A549 (cell line): ENCODE data around the gene SPINK8. TPM values are rescaled to one million over a fixed set of nuclear protein-coding genes. Genes with fewer than 3 reads are reported as not detected.

Source experiments
- ATAC-seq, 2 experiments: fragments of 200-7000 bp in 1 of 2; fragments of >200 bp in 1 of 2; cut with Nextera tagmentation in 1 of 2; cut with Tn5 transposase in 1 of 2; 3 replicates each; pipeline versions ENCODE4 v1.8.0 to v1.9.1; 2018 to 2020; ENCODE audit warnings: mild to moderate bottlenecking in 1 of 2, moderate library complexity in 1 of 2
- CTCF ChIA-PET: fragments of 300-600 bp; sonication (Branson Sonifier 250); formaldehyde crosslinking; extraction: SDS; loops from one replicate; lab custom pipeline; 2021; ENCODE audit warnings: antibody characterized with exemption, inconsistent platforms; lab: Yijun Ruan, JAX
- POLR2A ChIA-PET: fragments of 350-600 bp; formaldehyde crosslinking; extraction: SDS; loops from one replicate; lab custom pipeline; 2021; ENCODE audit warnings: antibody characterized with exemption, inconsistent platforms; lab: Yijun Ruan, JAX
- DNase-seq, 2 experiments: peaks; one replicate each; pipeline versions ENCODE4 v3.0.0 to v3.0.0-alpha.2; 2011 to 2016; ENCODE audit warnings: low read depth in 1 of 2, low spot score in 1 of 2
- FAIRE-seq: peaks from 2 replicates; lab custom pipeline; 2011; peaks lifted over from hg19 to GRCh38; lab: Jason Lieb, UNC
- H3K27ac ChIP-seq, 2 experiments: fragments of >200 bp; sonication (Bioruptor Twin); formaldehyde crosslinking; 3 replicates each; pipeline ENCODE4 v1.5.1; 2016 to 2017
- H3K4me1 ChIP-seq: fragments of >200 bp; sonication (Bioruptor Twin); formaldehyde crosslinking; 3 replicates; pipeline ENCODE4 v1.6.1; 2016
- H3K4me2 ChIP-seq: fragments of >200 bp; sonication (Bioruptor Twin); formaldehyde crosslinking; 3 replicates; pipeline ENCODE4 v1.6.1; 2016
- H3K4me3 ChIP-seq: fragments of >200 bp; sonication (Bioruptor Twin); formaldehyde crosslinking; 3 replicates; pipeline ENCODE4 v1.5.1; 2016
- H3K9me3 ChIP-seq: fragments of >200 bp; sonication (Bioruptor Twin); formaldehyde crosslinking; 3 replicates; pipeline ENCODE4 v1.6.1; 2016
- CEBPB ChIP-seq, 2 experiments: fragments of >200 bp in 1 of 2; sonication (Bioruptor Twin) in 1 of 2; formaldehyde crosslinking in 1 of 2; IDR thresholded peaks; 2 replicates each; pipeline ENCODE4 v1.6.1; 2012 to 2016
- CHD2 ChIP-seq: fragments of 150-350 bp; IDR thresholded peaks from 2 replicates; pipeline ENCODE4 v1.6.1; 2014; ENCODE audit warnings: low read length; ENCODE audit not compliant: partially characterized antibody
- EHMT2 ChIP-seq: fragments of 200-600 bp; sonication (generic); IDR thresholded peaks from 2 replicates; pipeline ENCODE4 v1.6.1; 2016; ENCODE audit warnings: antibody characterized with exemption, low read depth, mild to moderate bottlenecking, moderate library complexity
- FOSB ChIP-seq: fragments of 250-450 bp; sonication (Bioruptor Pico); IDR thresholded peaks from 2 replicates; pipeline ENCODE4 v1.5.0; 2020; ENCODE audit warnings: mild to moderate bottlenecking, moderate library complexity
- HDAC2 ChIP-seq: fragments of 200-600 bp; sonication (generic); IDR thresholded peaks from 2 replicates; pipeline ENCODE4 v1.6.1; 2016
- JUN ChIP-seq, 2 experiments: fragments of >200 bp; sonication (Bioruptor Twin); formaldehyde crosslinking; IDR thresholded peaks; 2 replicates in 1 of 2; 3 replicates in 1 of 2; pipeline ENCODE4 v1.6.1; 2016 to 2017
- KDM1A ChIP-seq: fragments of 200-600 bp; sonication (generic); IDR thresholded peaks from 2 replicates; pipeline ENCODE4 v1.6.1; 2016; ENCODE audit warnings: low read depth, mild to moderate bottlenecking
- MYC ChIP-seq: IDR thresholded peaks from 2 replicates; pipeline ENCODE4 v1.6.1; 2012; ENCODE audit warnings: mild to moderate bottlenecking, inconsistent platforms, low read length, improper control_type of control experiment, borderline replicate concordance
- NFE2L2 ChIP-seq: fragments of 150-350 bp; conservative IDR thresholded peaks from 2 replicates; pipeline ENCODE4 v1.6.1; 2014; ENCODE audit warnings: low read length
- PHF8 ChIP-seq: fragments of 200-600 bp; sonication (generic); IDR thresholded peaks from 2 replicates; pipeline ENCODE4 v1.6.1; 2016; ENCODE audit warnings: low read depth, mild to moderate bottlenecking, antibody characterized with exemption, moderate library complexity, borderline replicate concordance
- RAD21 ChIP-seq, 2 experiments: fragments of >200 bp in 1 of 2; sonication (Bioruptor Twin) in 1 of 2; formaldehyde crosslinking in 1 of 2; IDR thresholded peaks in 1 of 2; conservative IDR thresholded peaks in 1 of 2; 2 replicates in 1 of 2; 3 replicates in 1 of 2; pipeline ENCODE4 v1.6.1; 2012 to 2018; ENCODE audit warnings: inconsistent platforms in 1 of 2
- RARB ChIP-seq: fragments of 250-450 bp; sonication (Bioruptor Pico); IDR thresholded peaks from 2 replicates; pipeline ENCODE4 v1.8.0; 2021; ENCODE audit warnings: mild to moderate bottlenecking, moderate library complexity
- RFX5 ChIP-seq: fragments of 450-650 bp; IDR thresholded peaks from 2 replicates; pipeline ENCODE4 v1.7.1; 2014; ENCODE audit warnings: antibody characterized with exemption, mild to moderate bottlenecking, moderate library complexity
- RNF2 ChIP-seq: fragments of 200-600 bp; sonication (generic); IDR thresholded peaks from 2 replicates; pipeline ENCODE4 v1.6.1; 2016; ENCODE audit warnings: low read depth, mild to moderate bottlenecking, antibody characterized with exemption, moderate library complexity, borderline replicate concordance
- TFCP2L1 ChIP-seq: fragments of 250-450 bp; sonication (Bioruptor Pico); IDR thresholded peaks from 2 replicates; pipeline ENCODE4 v1.5.0; 2021; ENCODE audit warnings: mild to moderate bottlenecking
- TP53 ChIP-seq: fragments of 250-450 bp; sonication (Bioruptor Pico); IDR thresholded peaks from 2 replicates; pipeline ENCODE4 v1.5.0; 2021; ENCODE audit warnings: mild to moderate bottlenecking, moderate library complexity
- ZNF302 ChIP-seq: fragments of 250-450 bp; sonication (Bioruptor Pico); IDR thresholded peaks from 2 replicates; pipeline ENCODE4 v1.9.0; 2021; ENCODE audit warnings: inconsistent platforms, mild to moderate bottlenecking, moderate library complexity
- ZSCAN20 ChIP-seq: fragments of 250-450 bp; sonication (Bioruptor Pico); IDR thresholded peaks from 2 replicates; pipeline ENCODE4 v1.8.0; 2022; ENCODE audit warnings: mild to moderate bottlenecking, moderate library complexity
- WGBS: methylation state at CpG from one replicate; pipeline ENCODE4 v1.1.6; 2017; ENCODE audit errors: missing lambda C conversion rate; 5-methylcytosine and 5-hydroxymethylcytosine counted together
- polyA plus RNA-seq, 4 experiments: library from polyadenylated mRNA; depleted of rRNA in 3 of 4; stranded (reverse); fragments of >200 nt; fragmentation: RNase III in 1 of 4; extraction: RNeasy Plus Mini Kit Qiagen cat#74134 plus additional on column Dnase treatment in 1 of 4; gene quantifications; 2 replicates in 3 of 4; 3 replicates in 1 of 4; pipeline ENCODE4 v1.2.3, GENCODE V29; 2011 to 2017
- TF ChIP-seq, protein P1 (sequence below): fragments of 200-600 bp; sonication (generic); IDR thresholded peaks from 2 replicates; pipeline ENCODE4 v1.6.1; 2016; ENCODE audit warnings: antibody characterized with exemption, mild to moderate bottlenecking, moderate library complexity
- TF ChIP-seq, protein P2 (sequence below): fragments of >200 bp; sonication (Bioruptor Twin); formaldehyde crosslinking; IDR thresholded peaks from 2 replicates; pipeline ENCODE4 v1.6.1; 2016
- TF ChIP-seq, protein P3 (sequence below): fragments of >200 bp; sonication (Bioruptor Twin); formaldehyde crosslinking; IDR thresholded peaks from 3 replicates; pipeline ENCODE4 v1.5.1; 2016
- TF ChIP-seq, protein P4 (sequence below): fragments of 150-350 bp; IDR thresholded peaks from 2 replicates; pipeline ENCODE4 v1.6.1; 2014; ENCODE audit warnings: low read depth, mild to moderate bottlenecking, low read length
- TF ChIP-seq, protein P5 (sequence below): fragments of 250-450 bp; sonication (Bioruptor Pico); IDR thresholded peaks from 2 replicates; pipeline ENCODE4 v1.5.0; 2020; ENCODE audit warnings: low read depth, mild to moderate bottlenecking, moderate library complexity
- TF ChIP-seq, protein P6 (sequence below): IDR thresholded peaks from 2 replicates; pipeline ENCODE4 v1.6.1; 2012; ENCODE audit warnings: low read depth, borderline replicate concordance

Gene SPINK8
- polyA plus RNA-seq, 2 of the 4 experiments (the other 2 are of a cell fraction), result not detected

DNA sequence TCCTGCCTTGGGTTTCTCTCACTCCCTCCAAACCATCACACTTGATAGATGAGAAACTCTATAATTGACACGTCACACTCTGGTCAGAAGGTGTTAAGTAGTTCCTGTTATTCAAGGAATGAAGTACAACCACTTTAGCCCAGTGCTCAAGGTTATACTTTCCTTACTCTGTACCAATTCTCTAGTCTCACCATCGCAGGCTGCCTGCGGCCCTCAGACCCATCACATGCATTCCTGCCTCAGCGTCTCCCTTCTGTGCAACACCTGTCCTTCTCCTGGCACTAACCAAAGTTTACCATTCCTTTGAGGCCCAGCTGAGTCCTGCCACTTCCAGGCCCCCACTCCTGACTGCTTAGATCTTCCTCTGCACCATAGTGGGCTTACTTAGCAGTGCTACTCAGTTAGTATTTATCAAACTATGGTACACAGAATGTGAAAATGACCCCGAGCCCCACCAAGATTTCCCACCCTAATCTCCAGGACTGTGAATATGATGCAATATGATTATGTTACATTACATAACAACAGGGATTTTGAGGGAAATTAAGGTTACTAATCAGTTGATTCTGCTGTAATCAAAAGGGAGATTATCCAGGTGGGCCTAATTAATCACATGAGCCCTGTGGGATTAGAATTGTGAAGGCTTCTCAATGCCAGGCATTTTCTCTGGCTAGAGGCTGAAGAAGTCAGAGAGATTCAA, 36.2 kb downstream of the SPINK8 start:
- H3K9me3 ChIP-seq, result no peaks in the 10 kb centered on the region
- POLR2A ChIA-PET, result no interaction called here
- no peak overlapping the region for H3K4me2 ChIP-seq
- no peak for DNase-seq
- H3K4me3 ChIP-seq, result no peak overlapping the region
- no peak for ATAC-seq
- H3K4me1 ChIP-seq, result peaks cover 7% of the 10 kb centered on the region
- TF ChIP-seq ZSCAN20 (CRISPR knock-in tag) (no peak), RFX5 (no peak), NFE2L2 (no peak), TP53 (CRISPR knock-in tag) (no peak)
- TF ChIP-seq, all 56 proteins: peak for 0
- WGBS, result 98% methylated on average over 5 of the region's 5 CpGs
- FAIRE-seq, result no peak
- no peak overlapping the region for H3K27ac ChIP-seq
- CTCF ChIA-PET, result no interaction called here

DNA sequence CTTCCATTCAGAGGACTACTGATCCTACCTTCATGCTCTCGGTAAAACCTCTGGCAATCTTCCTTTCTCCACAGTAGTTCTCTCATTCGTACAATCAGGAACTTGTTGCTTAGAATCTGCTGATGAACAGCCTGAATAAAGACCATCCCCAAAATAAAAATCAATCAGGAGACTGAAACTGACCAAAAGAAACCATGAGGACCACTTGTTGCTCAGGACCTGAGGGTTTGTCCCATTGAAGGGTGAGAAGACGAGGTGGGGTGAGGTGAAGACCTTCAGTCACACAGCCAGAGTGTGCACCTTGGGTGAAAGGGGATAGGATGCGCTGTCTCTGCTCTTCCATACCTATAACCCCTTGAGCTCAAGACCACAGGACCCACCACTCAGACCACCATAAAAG, 36.8 kb downstream of the SPINK8 start:
- 90% methylated on average over 4 of the region's 4 CpGs for WGBS
- Histone ChIP-seq H3K4me2 (no peak overlapping the region), H3K4me1 (peaks cover 7% of the 10 kb centered on the region; the same call in 2 of the 3 replicates), H3K27ac (no peak overlapping the region), H3K9me3 (no peaks in the 10 kb centered on the region), H3K4me3 (no peak overlapping the region)
- ATAC-seq (no peak), FAIRE-seq (no peak), DNase-seq (no peak)
- TF ChIP-seq CHD2 (no peak), RAD21 (conservative IDR thresholded peaks at IDR 0.05 in 1 of 2, IDR thresholded peaks at IDR 0.05 in 1 of 2) (no peak), CEBPB (IDR thresholded peaks at IDR 0.05) (no peak), HDAC2 (no peak), RARB (CRISPR knock-in tag) (no peak), RNF2 (no peak), JUN (IDR thresholded peaks at IDR 0.05) (no peak), EHMT2 (no peak), MYC (no peak), FOSB (CRISPR knock-in tag) (no peak), ZNF302 (no peak), TFCP2L1 (no peak), KDM1A (no peak), PHF8 (no peak)
- TF ChIP-seq, protein P1, sequence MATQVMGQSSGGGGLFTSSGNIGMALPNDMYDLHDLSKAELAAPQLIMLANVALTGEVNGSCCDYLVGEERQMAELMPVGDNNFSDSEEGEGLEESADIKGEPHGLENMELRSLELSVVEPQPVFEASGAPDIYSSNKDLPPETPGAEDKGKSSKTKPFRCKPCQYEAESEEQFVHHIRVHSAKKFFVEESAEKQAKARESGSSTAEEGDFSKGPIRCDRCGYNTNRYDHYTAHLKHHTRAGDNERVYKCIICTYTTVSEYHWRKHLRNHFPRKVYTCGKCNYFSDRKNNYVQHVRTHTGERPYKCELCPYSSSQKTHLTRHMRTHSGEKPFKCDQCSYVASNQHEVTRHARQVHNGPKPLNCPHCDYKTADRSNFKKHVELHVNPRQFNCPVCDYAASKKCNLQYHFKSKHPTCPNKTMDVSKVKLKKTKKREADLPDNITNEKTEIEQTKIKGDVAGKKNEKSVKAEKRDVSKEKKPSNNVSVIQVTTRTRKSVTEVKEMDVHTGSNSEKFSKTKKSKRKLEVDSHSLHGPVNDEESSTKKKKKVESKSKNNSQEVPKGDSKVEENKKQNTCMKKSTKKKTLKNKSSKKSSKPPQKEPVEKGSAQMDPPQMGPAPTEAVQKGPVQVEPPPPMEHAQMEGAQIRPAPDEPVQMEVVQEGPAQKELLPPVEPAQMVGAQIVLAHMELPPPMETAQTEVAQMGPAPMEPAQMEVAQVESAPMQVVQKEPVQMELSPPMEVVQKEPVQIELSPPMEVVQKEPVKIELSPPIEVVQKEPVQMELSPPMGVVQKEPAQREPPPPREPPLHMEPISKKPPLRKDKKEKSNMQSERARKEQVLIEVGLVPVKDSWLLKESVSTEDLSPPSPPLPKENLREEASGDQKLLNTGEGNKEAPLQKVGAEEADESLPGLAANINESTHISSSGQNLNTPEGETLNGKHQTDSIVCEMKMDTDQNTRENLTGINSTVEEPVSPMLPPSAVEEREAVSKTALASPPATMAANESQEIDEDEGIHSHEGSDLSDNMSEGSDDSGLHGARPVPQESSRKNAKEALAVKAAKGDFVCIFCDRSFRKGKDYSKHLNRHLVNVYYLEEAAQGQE, result no peak
- TF ChIP-seq, protein P2, sequence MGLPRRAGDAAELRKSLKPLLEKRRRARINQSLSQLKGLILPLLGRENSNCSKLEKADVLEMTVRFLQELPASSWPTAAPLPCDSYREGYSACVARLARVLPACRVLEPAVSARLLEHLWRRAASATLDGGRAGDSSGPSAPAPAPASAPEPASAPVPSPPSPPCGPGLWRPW, result no peak
- TF ChIP-seq, protein P3, sequence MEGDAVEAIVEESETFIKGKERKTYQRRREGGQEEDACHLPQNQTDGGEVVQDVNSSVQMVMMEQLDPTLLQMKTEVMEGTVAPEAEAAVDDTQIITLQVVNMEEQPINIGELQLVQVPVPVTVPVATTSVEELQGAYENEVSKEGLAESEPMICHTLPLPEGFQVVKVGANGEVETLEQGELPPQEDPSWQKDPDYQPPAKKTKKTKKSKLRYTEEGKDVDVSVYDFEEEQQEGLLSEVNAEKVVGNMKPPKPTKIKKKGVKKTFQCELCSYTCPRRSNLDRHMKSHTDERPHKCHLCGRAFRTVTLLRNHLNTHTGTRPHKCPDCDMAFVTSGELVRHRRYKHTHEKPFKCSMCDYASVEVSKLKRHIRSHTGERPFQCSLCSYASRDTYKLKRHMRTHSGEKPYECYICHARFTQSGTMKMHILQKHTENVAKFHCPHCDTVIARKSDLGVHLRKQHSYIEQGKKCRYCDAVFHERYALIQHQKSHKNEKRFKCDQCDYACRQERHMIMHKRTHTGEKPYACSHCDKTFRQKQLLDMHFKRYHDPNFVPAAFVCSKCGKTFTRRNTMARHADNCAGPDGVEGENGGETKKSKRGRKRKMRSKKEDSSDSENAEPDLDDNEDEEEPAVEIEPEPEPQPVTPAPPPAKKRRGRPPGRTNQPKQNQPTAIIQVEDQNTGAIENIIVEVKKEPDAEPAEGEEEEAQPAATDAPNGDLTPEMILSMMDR, result no peak
- TF ChIP-seq, protein P4, sequence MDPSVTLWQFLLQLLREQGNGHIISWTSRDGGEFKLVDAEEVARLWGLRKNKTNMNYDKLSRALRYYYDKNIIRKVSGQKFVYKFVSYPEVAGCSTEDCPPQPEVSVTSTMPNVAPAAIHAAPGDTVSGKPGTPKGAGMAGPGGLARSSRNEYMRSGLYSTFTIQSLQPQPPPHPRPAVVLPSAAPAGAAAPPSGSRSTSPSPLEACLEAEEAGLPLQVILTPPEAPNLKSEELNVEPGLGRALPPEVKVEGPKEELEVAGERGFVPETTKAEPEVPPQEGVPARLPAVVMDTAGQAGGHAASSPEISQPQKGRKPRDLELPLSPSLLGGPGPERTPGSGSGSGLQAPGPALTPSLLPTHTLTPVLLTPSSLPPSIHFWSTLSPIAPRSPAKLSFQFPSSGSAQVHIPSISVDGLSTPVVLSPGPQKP, result no peak
- TF ChIP-seq, protein P5, sequence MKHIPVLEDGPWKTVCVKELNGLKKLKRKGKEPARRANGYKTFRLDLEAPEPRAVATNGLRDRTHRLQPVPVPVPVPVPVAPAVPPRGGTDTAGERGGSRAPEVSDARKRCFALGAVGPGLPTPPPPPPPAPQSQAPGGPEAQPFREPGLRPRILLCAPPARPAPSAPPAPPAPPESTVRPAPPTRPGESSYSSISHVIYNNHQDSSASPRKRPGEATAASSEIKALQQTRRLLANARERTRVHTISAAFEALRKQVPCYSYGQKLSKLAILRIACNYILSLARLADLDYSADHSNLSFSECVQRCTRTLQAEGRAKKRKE (CRISPR knock-in tag), result no peak
- TF ChIP-seq, protein P6, sequence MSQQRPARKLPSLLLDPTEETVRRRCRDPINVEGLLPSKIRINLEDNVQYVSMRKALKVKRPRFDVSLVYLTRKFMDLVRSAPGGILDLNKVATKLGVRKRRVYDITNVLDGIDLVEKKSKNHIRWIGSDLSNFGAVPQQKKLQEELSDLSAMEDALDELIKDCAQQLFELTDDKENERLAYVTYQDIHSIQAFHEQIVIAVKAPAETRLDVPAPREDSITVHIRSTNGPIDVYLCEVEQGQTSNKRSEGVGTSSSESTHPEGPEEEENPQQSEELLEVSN, result no peak
- POLR2A ChIA-PET, result no interaction called here
- CTCF ChIA-PET, result no interaction called here
